HepG2 (cell line): ENCODE data around the gene NSD2. TPM values are rescaled to one million over a fixed set of nuclear protein-coding genes. Genes with fewer than 3 reads are reported as not detected.
A peak's percentile ranks its signal among the peaks of the same experiment; 100 is the strongest.

Experiments
- ATAC-seq: fragments of 200-7000 bp; cut with Tn5 transposase; 3 replicates; pipeline ENCODE4 v1.9.1; 2020; ENCODE audit warnings: mild to moderate bottlenecking, moderate library complexity
- BruUV-seq: library from RNA; stranded (reverse); fragments of 400-500 nt; replicated peaks from 2 replicates; lab custom pipeline; 2021; lab: Mats Ljungman, UMichigan
- CTCF ChIA-PET: fragments of 300-600 bp; formaldehyde crosslinking; extraction: SDS; loops from one replicate; lab custom pipeline; 2021; ENCODE audit warnings: low total read pairs, inconsistent platforms, low intra/inter-chr PET ratio; lab: Yijun Ruan, JAX
- POLR2A ChIA-PET: fragments of 350-600 bp; sonication (Branson Sonifier 250); formaldehyde crosslinking; loops from one replicate; lab custom pipeline; 2020; ENCODE audit warnings: antibody characterized with exemption, inconsistent platforms; lab: Yijun Ruan, JAX
- DNase-seq: peaks from one replicate; pipeline ENCODE4 v3.0.0-alpha.2; 2015; ENCODE audit warnings: low spot score
- FAIRE-seq: peaks from 3 replicates; lab custom pipeline; 2011; peaks lifted over from hg19 to GRCh38; lab: Jason Lieb, UNC
- H2AFZ ChIP-seq: one replicate; pipeline ENCODE4 v1.6.1; 2011; ENCODE audit warnings: low read length, inconsistent platforms
- H3K27ac ChIP-seq: fragments of 300-600 bp; 3 replicates; pipeline ENCODE4 v1.8.0; 2011; ENCODE audit warnings: mixed run types, mild to moderate bottlenecking, mixed read lengths, low read length, inconsistent platforms; ENCODE audit not compliant: insufficient read depth; ENCODE audit errors: extremely low read length
- H3K27me3 ChIP-seq, 2 experiments: fragments of 200-600 bp in 1 of 2; 2 replicates in 1 of 2; 3 replicates in 1 of 2; pipeline versions ENCODE4 v1.6.0 to v1.8.0; 2011; ENCODE audit warnings: low read length in 2 of 2, mild to moderate bottlenecking in 2 of 2, moderate library complexity in 2 of 2, inconsistent platforms in 1 of 2; ENCODE audit not compliant: insufficient read depth in 2 of 2, control insufficient read depth in 1 of 2
- H3K36me3 ChIP-seq, 2 experiments: fragments of 200-600 bp in 1 of 2; replicated peaks in 1 of 2; 2 replicates in 1 of 2; 3 replicates in 1 of 2; pipeline versions ENCODE4 v1.5.1 to v1.8.0; 2011; ENCODE audit warnings: low read length in 2 of 2, inconsistent platforms in 1 of 2; ENCODE audit not compliant: insufficient read depth in 2 of 2, control insufficient read depth in 1 of 2
- H3K4me1 ChIP-seq: 2 replicates; pipeline ENCODE4 v1.5.1; 2012; ENCODE audit warnings: low read length, inconsistent platforms; ENCODE audit not compliant: insufficient read depth
- H3K4me2 ChIP-seq: 2 replicates; pipeline ENCODE4 v1.6.0; 2011; ENCODE audit warnings: low read depth, low read length, inconsistent platforms
- H3K4me3 ChIP-seq, 3 experiments: fragments of 200-600 bp in 1 of 3; sonication (generic), shearing (Covaris generic) in 1 of 3; replicated peaks in 1 of 3; 2 replicates each; pipeline ENCODE4 v1.5.1; 2011 to 2016; ENCODE audit warnings: low read length in 3 of 3, inconsistent platforms in 2 of 3, low read depth in 2 of 3, mild to moderate bottlenecking in 2 of 3, control low read depth in 1 of 3, mixed read lengths in 1 of 3; ENCODE audit not compliant: insufficient read depth in 1 of 3
- H3K79me2 ChIP-seq: one replicate; pipeline ENCODE4 v1.6.1; 2011; ENCODE audit warnings: low read length, inconsistent platforms; ENCODE audit not compliant: insufficient read depth
- H3K9ac ChIP-seq: 2 replicates; pipeline ENCODE4 v1.6.0; 2011; ENCODE audit warnings: mild to moderate bottlenecking, low read depth, low read length, inconsistent platforms; ENCODE audit not compliant: insufficient read depth
- H3K9me3 ChIP-seq: 2 replicates; pipeline ENCODE4 v1.5.1; 2012; ENCODE audit warnings: mild to moderate bottlenecking, low read length
- H4K20me1 ChIP-seq: 2 replicates; pipeline ENCODE4 v1.6.0; 2011; ENCODE audit warnings: inconsistent platforms, mild to moderate bottlenecking, low read length, moderate library complexity; ENCODE audit not compliant: insufficient read depth
- ATF2 ChIP-seq: sonication (generic); formaldehyde crosslinking; IDR thresholded peaks from 2 replicates; pipeline ENCODE4 v1.4.0; 2020; ENCODE audit warnings: missing genetic modification reagents
- CERS6 ChIP-seq: sonication (generic); formaldehyde crosslinking; IDR thresholded peaks from 2 replicates; pipeline ENCODE4 v1.5.0; 2020; ENCODE audit warnings: missing genetic modification reagents
- ELF1 ChIP-seq: sonication (generic); formaldehyde crosslinking; IDR thresholded peaks from 2 replicates; pipeline ENCODE4 v1.4.0; 2020; ENCODE audit warnings: missing genetic modification reagents
- FLYWCH1 ChIP-seq: sonication (generic); formaldehyde crosslinking; IDR thresholded peaks from 2 replicates; pipeline ENCODE4 v1.8.1; 2023; ENCODE audit warnings: mild to moderate bottlenecking, missing genetic modification reagents
- SNAPC5 ChIP-seq: sonication (generic); formaldehyde crosslinking; IDR thresholded peaks from 2 replicates; pipeline ENCODE4 v1.8.1; 2023; ENCODE audit warnings: mild to moderate bottlenecking, missing genetic modification reagents, borderline replicate concordance
- TFDP1 ChIP-seq: IDR thresholded peaks from 2 replicates; pipeline ENCODE4 v1.6.1; 2016; ENCODE audit warnings: missing compliant biosample characterization, missing genetic modification reagents, borderline replicate concordance
- ZC3H13 ChIP-seq: sonication (generic); formaldehyde crosslinking; IDR thresholded peaks from 2 replicates; pipeline ENCODE4 v1.8.1; 2023; ENCODE audit warnings: mild to moderate bottlenecking, missing genetic modification reagents, moderate library complexity
- ZFP82 ChIP-seq: sonication (generic); formaldehyde crosslinking; IDR thresholded peaks from 2 replicates; pipeline ENCODE4 v1.5.1; 2020; ENCODE audit warnings: mild to moderate bottlenecking, missing genetic modification reagents, borderline replicate concordance
- ZNF792 ChIP-seq: IDR thresholded peaks from 2 replicates; pipeline ENCODE4 v1.6.1; 2016
- WGBS: methylation state at CpG from one replicate; pipeline ENCODE4 v1.1.6; 2017; ENCODE audit warnings: low lambda C conversion rate; 5-methylcytosine and 5-hydroxymethylcytosine counted together
- in situ Hi-C: cut with HindIII; loops from 2 replicates; pipeline ENCODE4 v1.10.0; 2017; ENCODE audit warnings: low pct_unique_long_range_greater_than_20kb; ENCODE audit not compliant: extremely low pct_ligation_motif_present
- intact Hi-C: fragments of 100-400 bp; cut with micrococcal nuclease; formaldehyde crosslinking; loops from one replicate; pipeline ENCODE4 v1.10.0; 2022; ENCODE audit not compliant: unreplicated experiment
- polyA plus RNA-seq, 8 experiments: library from polyadenylated mRNA; depleted of rRNA in 3 of 8; stranded (reverse) in 7 of 8; unstranded in 1 of 8; fragments of >200 nt; fragmentation: Illumina TruSeq in 4 of 8; extraction: Trizol in 4 of 8; gene quantifications; 2 replicates each; pipeline versions ENCODE4 v1.2.1 to v1.2.3, GENCODE V29; 2011 to 2016; ENCODE audit warnings: low read depth in 4 of 8, missing spikeins in 1 of 8, mixed read lengths in 1 of 8; ENCODE audit not compliant: insufficient read depth in 1 of 8
- total RNA-seq, 5 experiments: library from RNA; depleted of rRNA; stranded (reverse); fragments of >200 nt; fragmentation: Illumina TruSeq; extraction: Trizol; gene quantifications; 2 replicates each; pipeline ENCODE4 v1.2.3, GENCODE V29; 2016; ENCODE audit warnings: low read depth in 1 of 5
- TF ChIP-seq, protein P1 (sequence below): sonication (generic); formaldehyde crosslinking; IDR thresholded peaks from 2 replicates; pipeline ENCODE4 v1.4.0; 2020; ENCODE audit warnings: missing genetic modification reagents
- TF ChIP-seq, protein P2 (sequence below): sonication (generic); formaldehyde crosslinking; IDR thresholded peaks from 2 replicates; pipeline ENCODE4 v1.9.0; 2021; ENCODE audit warnings: missing genetic modification reagents, mild to moderate bottlenecking, borderline replicate concordance
- TF ChIP-seq, protein P3 (sequence below): sonication (generic); formaldehyde crosslinking; IDR thresholded peaks from 2 replicates; pipeline ENCODE4 v1.4.0; 2020; ENCODE audit warnings: missing genetic modification reagents

NSD2 gene
- total and polyA plus RNA-seq, 2 of the 13 experiments (the other 11 are each of a cell fraction or from before 2014, with no cell fraction given) = 22.0 to 65.9 TPM

GRCh38 chr4:1856943-1857699 lies 14.1 kb upstream of the NSD2 start (continued):
- TF ChIP-seq TFDP1 (CRISPR knock-in tag) (peak; percentile 36; the same call in 1 of the 2 replicates), ZFP82 (CRISPR knock-in tag) (peak; percentile 4; the same call in 1 of the 2 replicates)

DNA sequence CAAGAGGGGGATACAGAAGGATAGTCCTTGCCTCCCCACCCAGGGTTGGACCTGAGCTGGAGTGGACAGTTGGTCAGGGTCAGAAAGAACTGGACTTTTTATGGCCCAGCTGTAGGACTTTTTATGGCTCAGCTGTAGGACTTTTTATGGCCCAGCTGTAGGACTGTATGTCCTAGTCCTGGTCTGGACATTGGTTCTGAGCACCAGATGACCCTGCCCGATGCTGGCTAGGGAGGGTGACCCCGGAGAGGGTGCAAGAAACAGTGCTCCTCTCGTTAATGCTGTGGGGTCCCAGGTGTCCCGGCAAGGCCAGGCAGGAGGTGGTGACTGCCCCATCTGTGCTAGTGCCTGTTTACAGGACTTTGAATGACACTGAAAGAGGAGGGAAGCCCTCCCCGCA lies 13.3 kb upstream of the NSD2 start:
- Histone ChIP-seq H2AFZ (no peak overlapping the region), H3K9me3 (no peaks in the 10 kb centered on the region), H3K27me3 (no peaks in the 10 kb centered on the region; a peak in 1 of 5 replicates), H3K36me3 (no peaks in the 10 kb centered on the region; a peak in 1 of 5 replicates), H4K20me1 (no peaks in the 10 kb centered on the region), H3K9ac (no peak overlapping the region; the same call in 1 of the 2 replicates), H3K4me1 (peaks cover 68% of the 10 kb centered on the region), H3K27ac (no peak overlapping the region), H3K79me2 (peaks cover 29% of the 10 kb centered on the region), H3K4me3 (no peak overlapping the region), H3K4me2 (peak overlapping the region; percentile 89)
- DNase-seq = no peak
- CTCF ChIA-PET = no interaction called here
- POLR2A ChIA-PET = interaction anchor here (1.5 to 2.0 kb wide), 2 partner anchors 12 to 18 kb away, joined by 3 to 9 read pairs; partner anchors contain the start of gene NSD2
- no peak for ATAC-seq
- in situ Hi-C loops (no loop called here), intact Hi-C loops (loop anchor here (2.0 kb wide), 2 partner anchors 13 to 41 kb away; partner anchors contain the start of gene NSD2)
- WGBS = 72% methylated on average over 5 of the region's 5 CpGs
- BruUV-seq = no TSS peak
- FAIRE-seq = no peak
- no peak for TF ChIP-seq FLYWCH1 (CRISPR knock-in tag)
- TF ChIP-seq, protein P1, sequence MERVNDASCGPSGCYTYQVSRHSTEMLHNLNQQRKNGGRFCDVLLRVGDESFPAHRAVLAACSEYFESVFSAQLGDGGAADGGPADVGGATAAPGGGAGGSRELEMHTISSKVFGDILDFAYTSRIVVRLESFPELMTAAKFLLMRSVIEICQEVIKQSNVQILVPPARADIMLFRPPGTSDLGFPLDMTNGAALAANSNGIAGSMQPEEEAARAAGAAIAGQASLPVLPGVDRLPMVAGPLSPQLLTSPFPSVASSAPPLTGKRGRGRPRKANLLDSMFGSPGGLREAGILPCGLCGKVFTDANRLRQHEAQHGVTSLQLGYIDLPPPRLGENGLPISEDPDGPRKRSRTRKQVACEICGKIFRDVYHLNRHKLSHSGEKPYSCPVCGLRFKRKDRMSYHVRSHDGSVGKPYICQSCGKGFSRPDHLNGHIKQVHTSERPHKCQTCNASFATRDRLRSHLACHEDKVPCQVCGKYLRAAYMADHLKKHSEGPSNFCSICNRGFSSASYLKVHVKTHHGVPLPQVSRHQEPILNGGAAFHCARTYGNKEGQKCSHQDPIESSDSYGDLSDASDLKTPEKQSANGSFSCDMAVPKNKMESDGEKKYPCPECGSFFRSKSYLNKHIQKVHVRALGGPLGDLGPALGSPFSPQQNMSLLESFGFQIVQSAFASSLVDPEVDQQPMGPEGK (CRISPR knock-in tag) = no peak
- TF ChIP-seq SNAPC5 (CRISPR knock-in tag) = no peak
- TF ChIP-seq ZC3H13 (CRISPR knock-in tag) = peak; percentile 44; the same call in 1 of the 2 replicates
- TF ChIP-seq, protein P2, sequence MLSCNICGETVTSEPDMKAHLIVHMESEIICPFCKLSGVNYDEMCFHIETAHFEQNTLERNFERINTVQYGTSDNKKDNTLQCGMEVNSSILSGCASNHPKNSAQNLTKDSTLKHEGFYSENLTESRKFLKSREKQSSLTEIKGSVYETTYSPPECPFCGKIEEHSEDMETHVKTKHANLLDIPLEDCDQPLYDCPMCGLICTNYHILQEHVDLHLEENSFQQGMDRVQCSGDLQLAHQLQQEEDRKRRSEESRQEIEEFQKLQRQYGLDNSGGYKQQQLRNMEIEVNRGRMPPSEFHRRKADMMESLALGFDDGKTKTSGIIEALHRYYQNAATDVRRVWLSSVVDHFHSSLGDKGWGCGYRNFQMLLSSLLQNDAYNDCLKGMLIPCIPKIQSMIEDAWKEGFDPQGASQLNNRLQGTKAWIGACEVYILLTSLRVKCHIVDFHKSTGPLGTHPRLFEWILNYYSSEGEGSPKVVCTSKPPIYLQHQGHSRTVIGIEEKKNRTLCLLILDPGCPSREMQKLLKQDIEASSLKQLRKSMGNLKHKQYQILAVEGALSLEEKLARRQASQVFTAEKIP = no peak
- no peak for TF ChIP-seq ATF2 (CRISPR knock-in tag)
- no peak for TF ChIP-seq ZNF792 (CRISPR knock-in tag)
- no peak for TF ChIP-seq ELF1 (CRISPR knock-in tag)
- TF ChIP-seq, protein P3, sequence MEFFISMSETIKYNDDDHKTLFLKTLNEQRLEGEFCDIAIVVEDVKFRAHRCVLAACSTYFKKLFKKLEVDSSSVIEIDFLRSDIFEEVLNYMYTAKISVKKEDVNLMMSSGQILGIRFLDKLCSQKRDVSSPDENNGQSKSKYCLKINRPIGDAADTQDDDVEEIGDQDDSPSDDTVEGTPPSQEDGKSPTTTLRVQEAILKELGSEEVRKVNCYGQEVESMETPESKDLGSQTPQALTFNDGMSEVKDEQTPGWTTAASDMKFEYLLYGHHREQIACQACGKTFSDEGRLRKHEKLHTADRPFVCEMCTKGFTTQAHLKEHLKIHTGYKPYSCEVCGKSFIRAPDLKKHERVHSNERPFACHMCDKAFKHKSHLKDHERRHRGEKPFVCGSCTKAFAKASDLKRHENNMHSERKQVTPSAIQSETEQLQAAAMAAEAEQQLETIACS (CRISPR knock-in tag) = no peak
- TF ChIP-seq CERS6 (CRISPR knock-in tag) = no peak
